IMR-90 (cell line): ENCODE measurements around the gene CYB561A3. TPM values are rescaled to one million over a fixed set of nuclear protein-coding genes. Genes with fewer than 3 reads are reported as not detected.

Experiments used
- ATAC-seq: fragments of 200-7000 bp; cut with Tn5 transposase; 2 replicates; pipeline ENCODE4 v1.9.1; 2020; ENCODE audit warnings: low read depth, mild to moderate bottlenecking, moderate library complexity
- BruUV-seq: library from RNA; stranded (reverse); fragments of 400-500 nt; replicated peaks from 2 replicates; lab custom pipeline; 2021; lab: Mats Ljungman, UMichigan
- CTCF ChIA-PET: fragments of 300-600 bp; formaldehyde crosslinking; extraction: SDS; loops from one replicate; lab custom pipeline; 2021; ENCODE audit warnings: antibody characterized with exemption; lab: Yijun Ruan, JAX
- POLR2A ChIA-PET: fragments of 300-600 bp; sonication (Branson Sonifier 250); formaldehyde crosslinking; loops from one replicate; lab custom pipeline; 2022; ENCODE audit warnings: antibody characterized with exemption; ENCODE audit not compliant: unreplicated experiment; lab: Charles Lee
- DNase-seq: peaks from one replicate; pipeline ENCODE4 v3.0.0; 2013
- H2AFZ ChIP-seq: replicated peaks from 2 replicates; pipeline ENCODE3; 2013; ENCODE audit warnings: low read length, mild to moderate bottlenecking; ENCODE audit not compliant: poor library complexity
- H2AK5ac ChIP-seq: 2 replicates; pipeline ENCODE4 v1.6.1; 2013; ENCODE audit warnings: low read depth, low read length, inconsistent platforms
- H2AK9ac ChIP-seq: replicated peaks from 2 replicates; pipeline ENCODE3; 2013; ENCODE audit warnings: mild to moderate bottlenecking, low read depth, low read length, moderate library complexity; ENCODE audit not compliant: poor library complexity
- H2BK120ac ChIP-seq: 2 replicates; pipeline ENCODE4 v1.6.1; 2013; ENCODE audit warnings: low read depth, low read length, inconsistent platforms
- H2BK15ac ChIP-seq: 3 replicates; pipeline ENCODE4 v1.6.1; 2013; ENCODE audit warnings: low read depth, low read length, inconsistent platforms
- H2BK20ac ChIP-seq: 2 replicates; pipeline ENCODE4 v1.6.1; 2013; ENCODE audit warnings: low read depth, mild to moderate bottlenecking, inconsistent platforms, low read length, moderate library complexity
- H2BK5ac ChIP-seq: 2 replicates; pipeline ENCODE4 v1.6.1; 2013; ENCODE audit warnings: mild to moderate bottlenecking, low read depth, low read length, inconsistent platforms; ENCODE audit not compliant: poor library complexity, severe bottlenecking
- H3K14ac ChIP-seq: replicated peaks from 2 replicates; pipeline ENCODE4 v1.6.1; 2013; ENCODE audit warnings: low read depth, low read length, inconsistent platforms
- H3K18ac ChIP-seq: 2 replicates; pipeline ENCODE4 v1.6.1; 2013; ENCODE audit warnings: low read depth, low read length, control low read depth
- H3K23ac ChIP-seq: 2 replicates; pipeline ENCODE4 v1.6.1; 2013; ENCODE audit warnings: low read depth, low read length, inconsistent platforms
- H3K27ac ChIP-seq: 2 replicates; pipeline ENCODE4 v1.5.1; 2013; ENCODE audit warnings: mild to moderate bottlenecking, control low read depth, low read length; ENCODE audit not compliant: insufficient read depth
- H3K27me3 ChIP-seq: 2 replicates; pipeline ENCODE4 v1.6.1; 2013; ENCODE audit warnings: low read length; ENCODE audit not compliant: control insufficient read depth, insufficient read depth
- H3K36me3 ChIP-seq: 2 replicates; pipeline ENCODE4 v1.6.1; 2013; ENCODE audit warnings: low read length, mixed read lengths; ENCODE audit not compliant: control insufficient read depth, insufficient read depth
- H3K4ac ChIP-seq: 2 replicates; pipeline ENCODE4 v1.6.1; 2013; ENCODE audit warnings: low read depth, low read length, inconsistent platforms
- H3K4me1 ChIP-seq: 2 replicates; pipeline ENCODE4 v1.6.1; 2013; ENCODE audit warnings: low read length, mixed read lengths; ENCODE audit not compliant: control insufficient read depth, insufficient read depth
- H3K4me2 ChIP-seq: 2 replicates; pipeline ENCODE4 v1.6.1; 2013; ENCODE audit warnings: low read depth, mild to moderate bottlenecking, control low read depth, low read length, moderate library complexity
- H3K4me3 ChIP-seq: 2 replicates; pipeline ENCODE4 v1.5.1; 2013; ENCODE audit warnings: low read depth, mild to moderate bottlenecking, control low read depth, low read length, moderate library complexity; ENCODE audit not compliant: insufficient read depth
- H3K56ac ChIP-seq: 2 replicates; pipeline ENCODE4 v1.6.1; 2013; ENCODE audit warnings: low read length, inconsistent platforms; ENCODE audit not compliant: insufficient read depth; ENCODE audit errors: extremely low read depth
- H3K79me1 ChIP-seq, 2 experiments: 2 replicates each; pipeline ENCODE4 v1.6.1; 2013; ENCODE audit warnings: low read length in 2 of 2, inconsistent platforms in 1 of 2, low read depth in 1 of 2
- H3K9ac ChIP-seq: 2 replicates; pipeline ENCODE4 v1.6.1; 2013; ENCODE audit warnings: low read depth, low read length, control low read depth
- H3K9me1 ChIP-seq: 2 replicates; pipeline ENCODE4 v1.6.1; 2013; ENCODE audit warnings: low read length, inconsistent platforms; ENCODE audit not compliant: insufficient read depth
- H3K9me3 ChIP-seq: 2 replicates; pipeline ENCODE4 v1.6.1; 2013; ENCODE audit warnings: low read length; ENCODE audit not compliant: control insufficient read depth, insufficient read depth
- H4K20me1 ChIP-seq: 2 replicates; pipeline ENCODE4 v1.6.1; 2013; ENCODE audit warnings: low read length, inconsistent platforms; ENCODE audit not compliant: insufficient read depth
- H4K5ac ChIP-seq: 2 replicates; pipeline ENCODE4 v1.6.1; 2013; ENCODE audit warnings: mild to moderate bottlenecking, low read depth, low read length, control low read depth
- H4K8ac ChIP-seq, 2 experiments: 2 replicates each; pipeline ENCODE4 v1.6.1; 2013; ENCODE audit warnings: low read depth in 2 of 2, low read length in 2 of 2, control low read depth in 1 of 2, inconsistent platforms in 1 of 2
- H4K91ac ChIP-seq: 2 replicates; pipeline ENCODE4 v1.6.1; 2013; ENCODE audit warnings: low read depth, low read length, inconsistent platforms; ENCODE audit not compliant: insufficient read depth
- CEBPB ChIP-seq: IDR thresholded peaks from 2 replicates; pipeline ENCODE4 v1.6.1; 2012; ENCODE audit warnings: low read depth, low read length, improper control_type of control experiment
- MXI1 ChIP-seq: IDR thresholded peaks from 2 replicates; pipeline ENCODE4 v1.6.1; 2012; ENCODE audit warnings: low read depth, mild to moderate bottlenecking, low read length, moderate library complexity, borderline replicate concordance
- WGBS, 2 experiments: methylation state at CpG; one replicate each; pipeline versions ENCODE4 v1.1.5 to v1.1.7; 2013; ENCODE audit warnings: missing lambda C conversion rate in 2 of 2; ENCODE audit not compliant: insufficient read length in 1 of 2; ENCODE audit errors: extremely low coverage in 2 of 2; 5-methylcytosine and 5-hydroxymethylcytosine counted together
- dilution Hi-C: fragments of 300-500 bp; cut with HindIII; formaldehyde crosslinking; loops from one replicate; pipeline ENCODE4 v1.14.3; 2018; ENCODE audit warnings: low sequenced_read_pairs; ENCODE audit not compliant: unreplicated experiment
- in situ Hi-C: fragments of 300-500 bp; cut with MboI; formaldehyde crosslinking; loops from 3 replicates; pipeline ENCODE4 v1.14.3; 2019; ENCODE audit warnings: low sequenced_read_pairs, inconsistent platforms, mixed read lengths
- intact Hi-C: fragments of 100-400 bp; cut with micrococcal nuclease; formaldehyde crosslinking; loops from 2 replicates; pipeline ENCODE4 v1.10.0; 2022
- polyA plus RNA-seq, 3 experiments: library from polyadenylated mRNA; depleted of rRNA; stranded (reverse); fragments of >200 nt; gene quantifications; 2 replicates each; pipeline ENCODE4 v1.2.3, GENCODE V29; 2012; ENCODE audit warnings: low replicate concordance in 1 of 3
- total RNA-seq: library from RNA; depleted of rRNA; stranded (reverse); fragments of >200 nt; gene quantifications from 2 replicates; pipeline ENCODE4 v1.2.3, GENCODE V29; 2012
- TF ChIP-seq, protein P1 (sequence below): fragments of 150-350 bp; IDR thresholded peaks from 2 replicates; pipeline ENCODE4 v1.6.1; 2017; ENCODE audit warnings: mild to moderate bottlenecking, antibody characterized with exemption, low read length, low read depth

CYB561A3 gene
- total and polyA plus RNA-seq, 2 of the 4 experiments (the other 2 are of a cell fraction), result 13.6 to 39.2 TPM

GRCh38 chr11:61404103-61404502 lies 42.4 kb upstream of the CYB561A3 start:
- no peak overlapping the region for H2BK5ac ChIP-seq
- no peak overlapping the region for H4K91ac ChIP-seq
- ChIA-PET CTCF (no interaction called here), POLR2A (no interaction called here)
- H3K9me1 ChIP-seq, result 0 out of 2 replicates have a peak, but pooled peaks cover 4% of the 10 kb centered on the region
- peaks cover 47% of the 10 kb centered on the region for H3K36me3 ChIP-seq
- H3K56ac ChIP-seq, result no peak overlapping the region
- no peak overlapping the region for H4K8ac ChIP-seq
- no peak overlapping the region for H3K14ac ChIP-seq
- H3K18ac ChIP-seq, result no peak overlapping the region
- dilution Hi-C loops, result no loop called here
- 0 out of 2 replicates have a peak, but pooled peaks cover 5% of the 10 kb centered on the region for H4K20me1 ChIP-seq
- ATAC-seq (no peak), DNase-seq (no peak)
- WGBS, 2 experiments, result 100% methylated on average over 1 of the region's 5 CpGs; no CpG with 5 or more reads in 1 of the 2 experiments
- no peak overlapping the region for H2AK9ac ChIP-seq
- H2BK20ac ChIP-seq, result no peak overlapping the region
- no peak overlapping the region for H3K27ac ChIP-seq
- H3K4me2 ChIP-seq, result no peak overlapping the region
- H3K27me3 ChIP-seq, result no peaks in the 10 kb centered on the region
- TSS peak; percentile 59 for BruUV-seq
- intact Hi-C loops, result loop anchor here (5.0 kb wide), 1 partner anchor 82 kb away; no protein-coding TSS in a partner anchor
- TF ChIP-seq, protein P1, sequence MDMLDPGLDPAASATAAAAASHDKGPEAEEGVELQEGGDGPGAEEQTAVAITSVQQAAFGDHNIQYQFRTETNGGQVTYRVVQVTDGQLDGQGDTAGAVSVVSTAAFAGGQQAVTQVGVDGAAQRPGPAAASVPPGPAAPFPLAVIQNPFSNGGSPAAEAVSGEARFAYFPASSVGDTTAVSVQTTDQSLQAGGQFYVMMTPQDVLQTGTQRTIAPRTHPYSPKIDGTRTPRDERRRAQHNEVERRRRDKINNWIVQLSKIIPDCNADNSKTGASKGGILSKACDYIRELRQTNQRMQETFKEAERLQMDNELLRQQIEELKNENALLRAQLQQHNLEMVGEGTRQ, result no peak
- no peak for TF ChIP-seq CEBPB
- no peak for TF ChIP-seq MXI1
- in situ Hi-C loops, result no loop called here
- H3K79me1 ChIP-seq, result peaks cover 12 to 27% of the 10 kb centered on the region in 2 experiments
- no peak overlapping the region for H2BK120ac ChIP-seq
- no peak overlapping the region for H3K4me3 ChIP-seq
- H3K23ac ChIP-seq, result no peak overlapping the region
- H3K9ac ChIP-seq, result no peak overlapping the region
- no peaks in the 10 kb centered on the region for H3K4me1 ChIP-seq
- H3K9me3 ChIP-seq, result no peaks in the 10 kb centered on the region
- H3K4ac ChIP-seq, result no peak overlapping the region
- H2AK5ac ChIP-seq, result no peak overlapping the region
- H2AFZ ChIP-seq, result no peak overlapping the region
- no peak overlapping the region for H2BK15ac ChIP-seq
- H4K5ac ChIP-seq, result no peak overlapping the region
